ENCODE data around the gene SLC44A1. TPM values are rescaled to one million over a fixed set of nuclear protein-coding genes. Genes with fewer than 3 reads are reported as not detected.
"Not testable (repeated sequence)": the region's sequence is repeated elsewhere in the genome, so short reads cannot be mapped to it uniquely, and the experiment has no call there.

Gene SLC44A1
- total RNA-seq, 2 experiments from 2014 or later, result 7.2 to 7.5 TPM

GRCh38 chr9:105241356-105242043 lies 3.0 kb upstream of the SLC44A1 start:
- ChIA-PET POLR2A (no interaction called here), CTCF (no interaction called here)

GRCh38 chr9:105242062-105242461 lies 2.4 kb upstream of the SLC44A1 start:
- CTCF ChIA-PET, result no interaction called here
- POLR2A ChIA-PET, result no interaction called here

GRCh38 chr9:105242557-105242956 lies 1.9 kb upstream of the SLC44A1 start:
- ChIA-PET CTCF (no interaction called here), POLR2A (interaction anchor here (0.5 kb wide), 1 partner anchor 8 kb away, joined by 6 read pairs; no protein-coding TSS in a partner anchor)

GRCh38 chr9:105243015-105243686 lies 1.3 kb upstream of the SLC44A1 start:
- POLR2A ChIA-PET, result interaction anchor here (0.5 kb wide), 1 partner anchor 9 kb away, joined by 6 read pairs; no protein-coding TSS in a partner anchor
- CTCF ChIA-PET, result no interaction called here

- ChIA-PET CTCF (interaction anchor here (1.2 to 1.3 kb wide), 5 partner anchors 9 to 161 kb away, joined by 3 to 5 read pairs (median 3); no protein-coding TSS in a partner anchor), POLR2A (interaction anchor here (0.7 to 0.8 kb wide), 2 partner anchors 17 to 497 kb away, joined by 8 to 10 read pairs; partner anchors contain the start of gene NIPSNAP3A)
These were observed 230 bp downstream of the SLC44A1 start for GRCh38 chr9:105244734-105245028.

GRCh38 chr9:105245029-105245890 lies 809 bp downstream of the SLC44A1 start:
- POLR2A ChIA-PET, result interaction anchor here (0.7 to 0.8 kb wide), 2 partner anchors 16 to 498 kb away, joined by 8 to 10 read pairs; partner anchors contain the start of gene NIPSNAP3A
- CTCF ChIA-PET, result interaction anchor here (0.5 to 1.3 kb wide), 7 partner anchors 9 to 238 kb away, joined by 3 to 5 read pairs (median 3); no protein-coding TSS in a partner anchor

GRCh38 chr9:105245891-105246161 lies 1.4 kb downstream of the SLC44A1 start:
- POLR2A ChIA-PET, result no interaction called here

GRCh38 chr9:105246656-105247173 lies 2.3 kb downstream of the SLC44A1 start:
- ChIA-PET CTCF (interaction anchor here (0.5 kb wide), 1 partner anchor 37 kb away, joined by 3 read pairs; no protein-coding TSS in a partner anchor), POLR2A (no interaction called here)

More at GRCh38 chr9:105245891-105246161, 1.4 kb downstream of the SLC44A1 start:
- CTCF ChIA-PET, result interaction anchor here (0.6 to 1.3 kb wide), 2 partner anchors 8 to 238 kb away, joined by 3 to 5 read pairs; no protein-coding TSS in a partner anchor

GRCh38 chr9:105248691-105249090 lies 4.2 kb downstream of the SLC44A1 start:
- CTCF ChIA-PET, result no interaction called here

GRCh38 chr9:105251133-105251532 lies 6.7 kb downstream of the SLC44A1 start:
- POLR2A ChIA-PET, result no interaction called here
- CTCF ChIA-PET, result no interaction called here

More at GRCh38 chr9:105248691-105249090, 4.2 kb downstream of the SLC44A1 start:
- POLR2A ChIA-PET, result no interaction called here

- ChIA-PET CTCF (no interaction called here), POLR2A (no interaction called here)
These were observed 7.4 kb downstream of the SLC44A1 start for GRCh38 chr9:105251733-105252404.

GRCh38 chr9:105252405-105252756 lies 7.9 kb downstream of the SLC44A1 start:
- CTCF ChIA-PET, result no interaction called here
- POLR2A ChIA-PET, result no interaction called here

GRCh38 chr9:105254226-105254625 lies 9.8 kb downstream of the SLC44A1 start:
- ChIA-PET POLR2A (no interaction called here), CTCF (interaction anchor here (1.1 kb wide), 1 partner anchor 9 kb away, joined by 5 read pairs; no protein-coding TSS in a partner anchor)

GRCh38 chr9:105255421-105255820 lies 11.0 kb downstream of the SLC44A1 start:
- ChIA-PET CTCF (no interaction called here), POLR2A (no interaction called here)

- CTCF ChIA-PET, result not testable (repeated sequence)
These were observed 12.1 kb downstream of the SLC44A1 start for GRCh38 chr9:105256569-105256968.

GRCh38 chr9:105257809-105258208 lies 13.4 kb downstream of the SLC44A1 start:
- CTCF ChIA-PET, result no interaction called here
- POLR2A ChIA-PET, result no interaction called here

More at GRCh38 chr9:105256569-105256968, 12.1 kb downstream of the SLC44A1 start:
- POLR2A ChIA-PET, result not testable (repeated sequence)

- CTCF ChIA-PET, result no interaction called here
- POLR2A ChIA-PET, result no interaction called here
These were observed 13.8 kb downstream of the SLC44A1 start for GRCh38 chr9:105258225-105258737.

- ChIA-PET POLR2A (no interaction called here), CTCF (no interaction called here)
These were observed 14.8 kb downstream of the SLC44A1 start for GRCh38 chr9:105259274-105259673.

All from activated CD8-positive, alpha-beta memory T cell treated with anti-CD3 and anti-CD28 coated beads for 36 hours (primary cell).